GM19395 (cell line): ENCODE measurements around the gene SNRPD3.
"Not testable (repeated sequence)": the region's sequence is repeated elsewhere in the genome, so short reads cannot be mapped to it uniquely, and the experiment has no call there.

ENCODE experiments used
- ATAC-seq: cut with Tn5 transposase; IDR thresholded peaks from one replicate; pipeline ENCODE4 v1.9.1; 2021; ENCODE audit warnings: mild to moderate bottlenecking, moderate library complexity; ENCODE audit not compliant: unreplicated experiment

Gene SNRPD3

GRCh38 chr22:24530968-24531367 is 24.8 kb upstream of the SNRPD3 start:
- ATAC-seq: not testable (repeated sequence)

GRCh38 chr22:24532075-24532474 is 23.7 kb upstream of the SNRPD3 start:
- no peak for ATAC-seq

GRCh38 chr22:24535348-24535747 is 20.5 kb upstream of the SNRPD3 start:
- no peak for ATAC-seq

- no peak for ATAC-seq
Observed at GRCh38 chr22:24536089-24536488, 19.7 kb upstream of the SNRPD3 start.

GRCh38 chr22:24540470-24540869 is 15.3 kb upstream of the SNRPD3 start:
- no peak for ATAC-seq

- ATAC-seq: no peak
Observed at GRCh38 chr22:24541681-24542515, 13.9 kb upstream of the SNRPD3 start.

GRCh38 chr22:24542641-24543040 is 13.2 kb upstream of the SNRPD3 start:
- ATAC-seq: no peak

GRCh38 chr22:24543185-24543601 is 12.6 kb upstream of the SNRPD3 start:
- ATAC-seq: no peak

- no peak for ATAC-seq
Observed at GRCh38 chr22:24543679-24544243, 12.0 kb upstream of the SNRPD3 start.

GRCh38 chr22:24548812-24549211 is 7.0 kb upstream of the SNRPD3 start:
- ATAC-seq: no peak

- no peak for ATAC-seq
Observed at GRCh38 chr22:24550028-24550901, 5.5 kb upstream of the SNRPD3 start.

GRCh38 chr22:24550902-24551435 is 4.8 kb upstream of the SNRPD3 start:
- ATAC-seq: no peak

- not testable (repeated sequence) for ATAC-seq
Observed at GRCh38 chr22:24552503-24553286, 3.1 kb upstream of the SNRPD3 start.

- ATAC-seq: no peak
Observed at GRCh38 chr22:24553597-24554312, 2.0 kb upstream of the SNRPD3 start.

GRCh38 chr22:24554313-24555164 is 1.3 kb upstream of the SNRPD3 start, which contains the start of gene GUCD1:
Gene GUCD1 (minus strand): TSS chr22:24555138. CDS start chr22:24554991, 147 bp downstream.
- ATAC-seq: peak; percentile 15

- no peak for ATAC-seq
Observed at GRCh38 chr22:24559471-24559870, 3.7 kb downstream of the SNRPD3 start.

- ATAC-seq: no peak
Observed at GRCh38 chr22:24563246-24563645, 7.4 kb downstream of the SNRPD3 start.

GRCh38 chr22:24564376-24565058 is 8.7 kb downstream of the SNRPD3 start:
- ATAC-seq: no peak
